Heart left ventricle (tissue), 13 donors: Measurements from ENCODE around the gene PP2D1.

ENCODE experiments used
- POLR2A ChIP-seq, 2 donors: fragments of 450-650 bp; IDR thresholded peaks; one replicate each; pipeline ENCODE4 v1.6.1; 2017; ENCODE audit warnings: antibody characterized with exemption in 2 of 2, mild to moderate bottlenecking in 2 of 2, moderate library complexity in 2 of 2
- TF ChIP-seq, protein P1 (sequence below), 12 donors: fragments of 200-600 bp; sonication (generic) in 4 of 12; IDR thresholded peaks; one replicate each; pipeline versions ENCODE4 v1.5.0 to v1.8.0; 2018 to 2022; ENCODE audit warnings: antibody characterized with exemption in 12 of 12, mild to moderate bottlenecking in 5 of 12
- donor health status: ischemic (EF 13 %, LVEDD 7.1; RV severe dilation, severe dysfunction).
- donor health status: DM: no; HTN: yes; CAD: no.
- donor health status: DM: no; HTN: no; CAD: no.
- donor health status: ischemic (EF 25% LVEDD 6.9; RV normal size, moderate dysfunction).
- donor health status: ischemic (EF 25% LVEDD 5.7; RV mildly dilated, moderate dysfunction).
- donor health status: ischemic (EF 35%, LVEDD 5.7; RV mildly dilated, moderate dysfunction).
- donor health status: nonischemic (EF 11% LVEDD 7.7; RV severe dilation, severe dysfunction).
- donor health status: DM: yes; HTN: yes; CAD: no.
- donor health status: PGD.
- donor health status: ischemic (EF 29% LVEDD 5.4; RV normal size, mild dysfunction).
- donor health status: nonischemic (EF 23%, LVEDD 6.1; RV moderate dilation, normal function).

- TF ChIP-seq, protein P1, sequence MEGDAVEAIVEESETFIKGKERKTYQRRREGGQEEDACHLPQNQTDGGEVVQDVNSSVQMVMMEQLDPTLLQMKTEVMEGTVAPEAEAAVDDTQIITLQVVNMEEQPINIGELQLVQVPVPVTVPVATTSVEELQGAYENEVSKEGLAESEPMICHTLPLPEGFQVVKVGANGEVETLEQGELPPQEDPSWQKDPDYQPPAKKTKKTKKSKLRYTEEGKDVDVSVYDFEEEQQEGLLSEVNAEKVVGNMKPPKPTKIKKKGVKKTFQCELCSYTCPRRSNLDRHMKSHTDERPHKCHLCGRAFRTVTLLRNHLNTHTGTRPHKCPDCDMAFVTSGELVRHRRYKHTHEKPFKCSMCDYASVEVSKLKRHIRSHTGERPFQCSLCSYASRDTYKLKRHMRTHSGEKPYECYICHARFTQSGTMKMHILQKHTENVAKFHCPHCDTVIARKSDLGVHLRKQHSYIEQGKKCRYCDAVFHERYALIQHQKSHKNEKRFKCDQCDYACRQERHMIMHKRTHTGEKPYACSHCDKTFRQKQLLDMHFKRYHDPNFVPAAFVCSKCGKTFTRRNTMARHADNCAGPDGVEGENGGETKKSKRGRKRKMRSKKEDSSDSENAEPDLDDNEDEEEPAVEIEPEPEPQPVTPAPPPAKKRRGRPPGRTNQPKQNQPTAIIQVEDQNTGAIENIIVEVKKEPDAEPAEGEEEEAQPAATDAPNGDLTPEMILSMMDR (IDR thresholded peaks at IDR 0.05), result no peak
- TF ChIP-seq POLR2A (IDR thresholded peaks at IDR 0.05), result no peak
These were observed 27.4 kb upstream of the PP2D1 start for GRCh38 chr3:20039466-20039764.
